Measurements from ENCODE around the gene GIN1.

The GIN1 gene

DNA sequence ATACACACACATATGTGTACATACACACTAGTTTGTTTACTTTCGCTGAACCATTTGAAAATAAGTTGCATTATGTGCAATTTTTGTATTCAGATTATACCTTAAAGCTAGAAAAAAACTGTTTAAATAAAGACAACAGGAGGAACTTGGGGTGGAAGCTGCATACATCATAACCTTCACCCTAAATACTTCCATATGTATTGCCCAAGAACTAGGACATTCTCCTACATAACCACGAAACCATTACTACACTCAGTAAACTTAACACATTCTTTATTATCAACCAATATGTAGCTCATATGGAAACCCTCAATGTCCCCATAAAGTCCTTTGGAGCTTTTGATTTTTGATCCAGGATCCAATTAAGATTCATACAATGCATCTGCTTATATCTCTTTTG, 83.3 kb downstream of the GIN1 start:
- no peak for DNase-seq

Measured in fibroblast of skin of back (primary cell).